ENCODE data around the gene CHD9NB. TPM values are rescaled to one million over a fixed set of nuclear protein-coding genes. Genes with fewer than 3 reads are reported as not detected.

CHD9NB gene
- total RNA-seq, 1 experiment from 2014 or later: 0.64 TPM

DNA sequence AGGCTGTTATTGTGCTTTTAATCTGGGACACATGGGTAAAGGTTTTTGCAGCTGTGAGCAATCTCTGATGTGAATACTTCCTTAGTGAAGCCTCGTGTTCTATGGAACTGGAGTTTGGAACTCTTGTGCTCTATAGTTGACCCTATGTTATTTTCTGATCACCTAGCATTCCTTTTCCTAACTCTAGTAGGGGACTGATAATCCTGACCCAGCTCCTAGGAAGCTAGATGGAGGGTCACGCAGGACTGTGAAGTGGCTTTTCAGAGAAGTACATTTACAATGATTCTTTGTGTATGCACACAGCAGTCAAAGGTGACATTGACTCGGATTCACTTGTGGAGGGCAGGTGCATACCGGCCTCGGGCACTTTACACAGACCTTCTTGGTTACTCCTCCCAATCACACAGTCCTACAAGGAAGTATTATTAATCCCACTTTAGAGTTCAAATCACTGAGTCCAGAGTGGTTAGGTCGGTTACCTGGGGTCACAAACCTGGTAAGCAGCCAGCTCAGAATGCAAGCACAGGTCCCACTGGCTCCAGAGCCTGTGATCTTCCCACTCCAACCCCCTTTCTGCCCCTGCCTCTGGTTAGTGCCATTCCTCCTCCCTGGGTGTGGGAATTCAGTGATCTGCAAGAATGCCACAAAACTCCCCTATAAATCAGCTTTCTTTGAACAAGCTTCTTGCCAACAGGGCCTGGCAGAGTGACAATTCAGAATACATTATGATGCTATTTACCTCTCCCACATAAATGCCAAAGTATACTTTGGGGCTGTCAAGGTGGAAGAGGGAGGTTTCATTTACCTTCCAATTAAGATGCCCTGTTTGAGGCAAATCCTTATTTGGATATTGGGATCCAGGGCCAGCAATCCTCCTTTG is 7.1 kb downstream of the CHD9NB start:
- Histone ChIP-seq H3K4me1 (ENCODE audit: control insufficient read depth, insufficient read depth, low read length) (no peaks in the 10 kb centered on the region), H3K9me3 (ENCODE audit: control insufficient read depth, insufficient read depth, low read depth, low read length) (no peaks in the 10 kb centered on the region), H3K27ac (ENCODE audit: low read length) (no peak overlapping the region), H3K4me3 (ENCODE audit: low read depth in 2 of 2, low read length in 2 of 2) (no peak overlapping the region), H3K27me3 (ENCODE audit: control insufficient read depth, insufficient read depth, low read length) (no peaks in the 10 kb centered on the region), H3K36me3 (ENCODE audit: control insufficient read depth, insufficient read depth, low read length) (no peaks in the 10 kb centered on the region)
- ChIA-PET POLR2A (no interaction called here), CTCF (no interaction called here)
- in situ Hi-C loops (cut with HindIII; ENCODE audit: low pct_unique_long_range_greater_than_20kb, low sequenced_read_pairs): no loop called here
- no peak for ATAC-seq
- intact Hi-C loops (cut with micrococcal nuclease; ENCODE audit: unreplicated experiment): no loop called here
- DNase-seq (ENCODE audit: low read depth, low spot score): no peak
- TF ChIP-seq POLR2AphosphoS5 (IDR thresholded peaks at IDR 0.05; ENCODE audit: low read depth, low read length) (no peak), SIN3A (IDR thresholded peaks at IDR 0.05; ENCODE audit: borderline replicate concordance, insufficient read depth, low read depth, low read length) (no peak)
- no TSS peak for BruUV-seq (replicated peaks)

DNA sequence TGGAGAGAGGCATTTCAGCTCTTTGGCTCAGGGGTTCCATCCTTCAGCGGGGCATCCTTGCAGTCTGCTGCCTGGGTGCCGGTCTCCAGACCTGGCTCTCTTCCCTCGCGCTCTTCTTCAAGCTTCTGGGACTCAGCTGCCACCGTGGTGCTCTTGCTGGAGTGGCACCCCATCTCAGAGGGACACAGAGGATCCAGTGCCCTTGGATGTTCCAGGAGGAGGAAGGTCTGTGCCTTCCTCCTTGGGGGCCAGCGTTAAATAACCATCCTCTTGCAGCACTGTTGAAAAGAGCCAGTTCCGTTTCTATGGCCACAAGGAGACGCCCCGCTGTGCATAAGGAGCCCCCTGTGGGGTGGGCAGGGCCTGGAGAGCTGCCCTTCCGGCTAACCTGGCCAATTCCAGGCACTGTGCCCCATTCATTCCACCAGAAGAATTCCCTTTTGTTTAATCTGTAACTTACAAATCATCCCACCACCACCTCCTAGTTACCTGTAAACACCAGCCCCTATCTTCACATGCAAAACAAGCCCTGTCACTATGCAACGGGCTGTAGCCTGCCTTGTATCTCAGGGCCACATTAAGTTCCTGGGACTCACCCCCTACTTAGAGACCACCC is 8.6 kb downstream of the CHD9NB start:
- CTCF ChIA-PET: no interaction called here
- in situ Hi-C loops (cut with HindIII; ENCODE audit: low pct_unique_long_range_greater_than_20kb, low sequenced_read_pairs): no loop called here
- ATAC-seq: no peak

More for the DNA sequence above, 8.6 kb downstream of the CHD9NB start:
- Histone ChIP-seq H3K27ac (ENCODE audit: low read length) (no peak overlapping the region), H3K4me1 (ENCODE audit: control insufficient read depth, insufficient read depth, low read length) (no peaks in the 10 kb centered on the region), H3K9me3 (ENCODE audit: control insufficient read depth, insufficient read depth, low read depth, low read length) (no peaks in the 10 kb centered on the region), H3K36me3 (ENCODE audit: control insufficient read depth, insufficient read depth, low read length) (no peaks in the 10 kb centered on the region), H3K27me3 (ENCODE audit: control insufficient read depth, insufficient read depth, low read length) (no peaks in the 10 kb centered on the region), H3K4me3 (ENCODE audit: low read depth in 2 of 2, low read length in 2 of 2) (no peak overlapping the region)
- POLR2A ChIA-PET: no interaction called here
- no peak for TF ChIP-seq SIN3A (IDR thresholded peaks at IDR 0.05; ENCODE audit: borderline replicate concordance, insufficient read depth, low read depth, low read length)
- no peak for TF ChIP-seq POLR2AphosphoS5 (IDR thresholded peaks at IDR 0.05; ENCODE audit: low read depth, low read length)
- TF ChIP-seq, protein P1, sequence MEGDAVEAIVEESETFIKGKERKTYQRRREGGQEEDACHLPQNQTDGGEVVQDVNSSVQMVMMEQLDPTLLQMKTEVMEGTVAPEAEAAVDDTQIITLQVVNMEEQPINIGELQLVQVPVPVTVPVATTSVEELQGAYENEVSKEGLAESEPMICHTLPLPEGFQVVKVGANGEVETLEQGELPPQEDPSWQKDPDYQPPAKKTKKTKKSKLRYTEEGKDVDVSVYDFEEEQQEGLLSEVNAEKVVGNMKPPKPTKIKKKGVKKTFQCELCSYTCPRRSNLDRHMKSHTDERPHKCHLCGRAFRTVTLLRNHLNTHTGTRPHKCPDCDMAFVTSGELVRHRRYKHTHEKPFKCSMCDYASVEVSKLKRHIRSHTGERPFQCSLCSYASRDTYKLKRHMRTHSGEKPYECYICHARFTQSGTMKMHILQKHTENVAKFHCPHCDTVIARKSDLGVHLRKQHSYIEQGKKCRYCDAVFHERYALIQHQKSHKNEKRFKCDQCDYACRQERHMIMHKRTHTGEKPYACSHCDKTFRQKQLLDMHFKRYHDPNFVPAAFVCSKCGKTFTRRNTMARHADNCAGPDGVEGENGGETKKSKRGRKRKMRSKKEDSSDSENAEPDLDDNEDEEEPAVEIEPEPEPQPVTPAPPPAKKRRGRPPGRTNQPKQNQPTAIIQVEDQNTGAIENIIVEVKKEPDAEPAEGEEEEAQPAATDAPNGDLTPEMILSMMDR (IDR thresholded peaks at IDR 0.05): no peak
- TF ChIP-seq, protein P2, sequence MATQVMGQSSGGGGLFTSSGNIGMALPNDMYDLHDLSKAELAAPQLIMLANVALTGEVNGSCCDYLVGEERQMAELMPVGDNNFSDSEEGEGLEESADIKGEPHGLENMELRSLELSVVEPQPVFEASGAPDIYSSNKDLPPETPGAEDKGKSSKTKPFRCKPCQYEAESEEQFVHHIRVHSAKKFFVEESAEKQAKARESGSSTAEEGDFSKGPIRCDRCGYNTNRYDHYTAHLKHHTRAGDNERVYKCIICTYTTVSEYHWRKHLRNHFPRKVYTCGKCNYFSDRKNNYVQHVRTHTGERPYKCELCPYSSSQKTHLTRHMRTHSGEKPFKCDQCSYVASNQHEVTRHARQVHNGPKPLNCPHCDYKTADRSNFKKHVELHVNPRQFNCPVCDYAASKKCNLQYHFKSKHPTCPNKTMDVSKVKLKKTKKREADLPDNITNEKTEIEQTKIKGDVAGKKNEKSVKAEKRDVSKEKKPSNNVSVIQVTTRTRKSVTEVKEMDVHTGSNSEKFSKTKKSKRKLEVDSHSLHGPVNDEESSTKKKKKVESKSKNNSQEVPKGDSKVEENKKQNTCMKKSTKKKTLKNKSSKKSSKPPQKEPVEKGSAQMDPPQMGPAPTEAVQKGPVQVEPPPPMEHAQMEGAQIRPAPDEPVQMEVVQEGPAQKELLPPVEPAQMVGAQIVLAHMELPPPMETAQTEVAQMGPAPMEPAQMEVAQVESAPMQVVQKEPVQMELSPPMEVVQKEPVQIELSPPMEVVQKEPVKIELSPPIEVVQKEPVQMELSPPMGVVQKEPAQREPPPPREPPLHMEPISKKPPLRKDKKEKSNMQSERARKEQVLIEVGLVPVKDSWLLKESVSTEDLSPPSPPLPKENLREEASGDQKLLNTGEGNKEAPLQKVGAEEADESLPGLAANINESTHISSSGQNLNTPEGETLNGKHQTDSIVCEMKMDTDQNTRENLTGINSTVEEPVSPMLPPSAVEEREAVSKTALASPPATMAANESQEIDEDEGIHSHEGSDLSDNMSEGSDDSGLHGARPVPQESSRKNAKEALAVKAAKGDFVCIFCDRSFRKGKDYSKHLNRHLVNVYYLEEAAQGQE (IDR thresholded peaks at IDR 0.05; ENCODE audit: insufficient read depth in 1 of 2, low read depth in 2 of 2, low read length in 1 of 2): no peak
- TF ChIP-seq TCF7L2 (IDR thresholded peaks at IDR 0.05; ENCODE audit: low read depth, low read length): no peak
- DNase-seq (ENCODE audit: low read depth, low spot score): no peak
- BruUV-seq (replicated peaks): no TSS peak
- intact Hi-C loops (cut with micrococcal nuclease; ENCODE audit: unreplicated experiment): no loop called here
